Upper lobe of left lung (tissue), 6 donors: ENCODE data around the gene THSD7A. TPM values are rescaled to one million over a fixed set of nuclear protein-coding genes. Genes with fewer than 3 reads are reported as not detected.

ENCODE experiments used
- ATAC-seq, 2 donors: fragments of 200-7000 bp; cut with Tn5 transposase; one replicate each; pipeline ENCODE4 v1.9.1; 2022; ENCODE audit warnings: mild to moderate bottlenecking in 2 of 2, moderate library complexity in 2 of 2; ENCODE audit not compliant: low FRiP score in 2 of 2
- DNase-seq, 2 donors: peaks; one replicate each; pipeline ENCODE4 v3.0.0-alpha.2; 2019 to 2020
- H3K27ac ChIP-seq, 4 donors: fragments of 200-600 bp; sonication (generic); one replicate each; pipeline ENCODE4 v1.5.1; 2016 to 2019
- H3K27me3 ChIP-seq, 4 donors: fragments of 200-600 bp; sonication (generic); one replicate each; pipeline ENCODE4 v1.5.1; 2017 to 2019
- H3K36me3 ChIP-seq, 4 donors: fragments of 200-600 bp; sonication (generic); one replicate each; pipeline ENCODE4 v1.5.1; 2016 to 2019
- H3K4me1 ChIP-seq, 4 donors: fragments of 200-600 bp; sonication (generic); one replicate each; pipeline ENCODE4 v1.5.1; 2018 to 2019
- H3K4me3 ChIP-seq, 4 donors: fragments of 200-600 bp; sonication (generic); one replicate each; pipeline ENCODE4 v1.5.1; 2017 to 2019; ENCODE audit warnings: mild to moderate bottlenecking in 2 of 4, moderate library complexity in 1 of 4
- H3K9me3 ChIP-seq, 4 donors: fragments of 200-600 bp; sonication (generic); one replicate each; pipeline ENCODE4 v1.5.1; 2018 to 2019
- CTCF ChIP-seq, 6 experiments: fragments of 450-650 bp in 4 of 6; fragments of 200-600 bp in 2 of 6; sonication (generic) in 2 of 6; IDR thresholded peaks; one replicate each; pipeline ENCODE4 v1.5.1; 2016 to 2019; ENCODE audit warnings: antibody characterized with exemption in 6 of 6
- EP300 ChIP-seq, 4 donors: sonication (generic); formaldehyde crosslinking; IDR thresholded peaks; one replicate each; pipeline ENCODE4 v1.5.1; 2017; ENCODE audit warnings: antibody characterized with exemption in 4 of 4, control low read depth in 2 of 4
- POLR2A ChIP-seq, 4 donors: fragments of 450-650 bp; IDR thresholded peaks; one replicate each; pipeline ENCODE4 v1.5.1; 2016 to 2017; ENCODE audit warnings: antibody characterized with exemption in 4 of 4, mild to moderate bottlenecking in 2 of 4
- POLR2AphosphoS5 ChIP-seq, 2 donors: sonication (generic); formaldehyde crosslinking; IDR thresholded peaks; one replicate each; pipeline ENCODE4 v1.5.1; 2017; ENCODE audit warnings: antibody characterized with exemption in 2 of 2
- WGBS, 2 donors: methylation state at CpG; one replicate each; pipeline ENCODE4 v1.1.5; 2017 to 2018; 5-methylcytosine and 5-hydroxymethylcytosine counted together
- total RNA-seq, 6 donors: library from RNA; depleted of rRNA in 4 of 6; stranded (reverse); fragments of >200 nt in 4 of 6; gene quantifications; one replicate each; pipeline versions ENCODE4 v1.1.0 to v1.2.1, GENCODE V29; 2016 to 2021
- donor health status: DM: no; HTN: no; CAD: no; lungs with moderate emphysema.
- donor health status: DM: no; HTN: yes; CAD: no; lungs with severe emphysema.

The THSD7A gene
- total RNA-seq, 6 donors from 2014 or later = 5.1 to 15.7 (median 7.0) TPM

DNA sequence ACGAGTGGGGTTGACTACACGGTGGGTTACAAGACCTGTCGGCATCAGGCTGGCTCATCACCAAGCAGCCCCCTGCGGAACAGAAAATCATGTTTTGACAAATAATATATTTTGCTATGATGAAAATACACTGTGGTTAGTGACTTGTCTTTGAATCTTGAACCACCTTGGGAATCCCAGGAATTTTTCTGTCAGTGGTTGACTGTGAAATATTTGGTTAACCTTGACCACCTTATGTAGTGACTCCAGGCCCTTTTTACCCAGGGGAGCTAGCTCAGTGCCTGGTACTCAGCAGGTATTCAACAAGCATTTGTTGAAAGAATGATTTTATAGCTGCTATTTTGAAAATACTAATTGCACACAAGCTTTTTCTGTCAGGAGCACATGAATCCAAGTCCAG lies 452.4 kb downstream of the THSD7A start:
- DNase-seq = no peak
- TF ChIP-seq POLR2A (IDR thresholded peaks at IDR 0.05) (no peak), POLR2AphosphoS5 (IDR thresholded peaks at IDR 0.05) (no peak), CTCF (IDR thresholded peaks at IDR 0.05) (no peak), EP300 (IDR thresholded peaks at IDR 0.05) (no peak)
- no peak for ATAC-seq
- Histone ChIP-seq H3K9me3 (no peaks in the 10 kb centered on the region), H3K27ac (no peak overlapping the region), H3K4me3 (no peak overlapping the region), H3K4me1 (no peaks in the 10 kb centered on the region), H3K27me3 (no peaks in the 10 kb centered on the region), H3K36me3 (no peaks in the 10 kb centered on the region)
- 84 to 95% methylated on average over 4 of the region's 4 CpGs for WGBS, 2 donors

- ATAC-seq (no peak), DNase-seq (no peak)
- H3K9me3 ChIP-seq = no peaks in the 10 kb centered on the region
- H3K36me3 ChIP-seq = no peaks in the 10 kb centered on the region
- no peak overlapping the region for H3K4me3 ChIP-seq
- TF ChIP-seq CTCF (IDR thresholded peaks at IDR 0.05) = no peak
- no peak for TF ChIP-seq POLR2AphosphoS5 (IDR thresholded peaks at IDR 0.05)
- TF ChIP-seq POLR2A (IDR thresholded peaks at IDR 0.05) = no peak
- no peak for TF ChIP-seq EP300 (IDR thresholded peaks at IDR 0.05)
- 75 to 88% methylated on average over 2 of the region's 2 CpGs for WGBS, 2 donors
- H3K27ac ChIP-seq = no peak overlapping the region
- no peaks in the 10 kb centered on the region for H3K4me1 ChIP-seq
- H3K27me3 ChIP-seq = no peaks in the 10 kb centered on the region
These were observed 455.5 kb downstream of the THSD7A start for GRCh38 chr7:11376529-11376928.

DNA sequence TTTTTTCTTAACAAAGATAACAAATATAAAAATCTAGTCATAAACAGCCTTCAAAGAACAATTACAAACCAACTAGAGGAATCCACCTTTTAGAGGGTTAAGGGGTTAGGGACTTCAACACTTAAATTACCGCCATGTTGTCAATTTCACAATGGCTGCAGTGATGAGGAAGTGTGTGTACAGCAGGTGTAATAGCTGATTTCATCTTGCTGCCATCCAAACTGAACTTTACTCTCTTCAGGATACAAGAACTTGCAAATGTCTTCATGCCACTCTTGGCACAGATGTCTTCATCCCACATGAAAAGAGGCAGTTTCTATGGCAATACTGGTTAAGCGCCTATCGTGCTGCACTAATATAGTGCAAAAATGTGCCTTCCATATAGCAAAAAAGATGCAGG lies 457.4 kb downstream of the THSD7A start:
- Histone ChIP-seq H3K27ac (no peak overlapping the region), H3K4me1 (no peaks in the 10 kb centered on the region), H3K9me3 (no peaks in the 10 kb centered on the region), H3K36me3 (no peaks in the 10 kb centered on the region), H3K4me3 (no peak overlapping the region), H3K27me3 (no peaks in the 10 kb centered on the region)
- no peak for DNase-seq
- no peak for TF ChIP-seq CTCF (IDR thresholded peaks at IDR 0.05)
- TF ChIP-seq POLR2A (IDR thresholded peaks at IDR 0.05) = no peak
- no peak for TF ChIP-seq POLR2AphosphoS5 (IDR thresholded peaks at IDR 0.05)
- no peak for TF ChIP-seq EP300 (IDR thresholded peaks at IDR 0.05)
- ATAC-seq = no peak
- 86 to 87% methylated on average over 3 of the region's 3 CpGs for WGBS, 2 donors

- Histone ChIP-seq H3K27me3 (no peaks in the 10 kb centered on the region), H3K36me3 (no peaks in the 10 kb centered on the region), H3K9me3 (no peaks in the 10 kb centered on the region), H3K27ac (no peak overlapping the region), H3K4me1 (no peaks in the 10 kb centered on the region), H3K4me3 (no peak overlapping the region)
- DNase-seq (no peak), ATAC-seq (no peak)
- WGBS, 2 donors = 84% methylated on average over 2 of the region's 2 CpGs
- peak in 2 of 6 experiments; percentile 24 to 26 for TF ChIP-seq CTCF (IDR thresholded peaks at IDR 0.05)
- TF ChIP-seq POLR2A (IDR thresholded peaks at IDR 0.05) = no peak
- no peak for TF ChIP-seq EP300 (IDR thresholded peaks at IDR 0.05)
- TF ChIP-seq POLR2AphosphoS5 (IDR thresholded peaks at IDR 0.05) = no peak
These were observed 458.4 kb downstream of the THSD7A start for GRCh38 chr7:11373546-11374142.

DNA sequence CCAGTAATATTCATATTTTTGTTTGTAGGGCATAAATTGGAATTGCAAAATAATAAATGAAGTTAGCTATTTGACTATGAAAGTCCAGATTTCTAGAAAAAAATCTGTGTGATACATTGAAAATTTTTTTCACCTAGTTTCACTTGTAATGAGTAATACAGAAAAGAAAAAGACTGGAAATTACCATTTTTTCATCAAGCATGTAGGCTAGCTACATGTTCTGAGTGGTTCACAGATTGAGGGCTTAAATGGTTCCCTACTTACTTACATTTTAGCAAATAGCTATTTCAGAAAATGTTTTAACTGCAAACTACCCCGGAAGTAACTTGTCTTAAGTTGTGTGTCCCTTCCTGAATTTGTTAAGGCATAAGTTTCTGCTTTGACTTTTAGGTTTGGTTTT lies 462.3 kb downstream of the THSD7A start:
- no peak overlapping the region for H3K27ac ChIP-seq
- no peaks in the 10 kb centered on the region for H3K4me1 ChIP-seq
- no peaks in the 10 kb centered on the region for H3K27me3 ChIP-seq
- no peaks in the 10 kb centered on the region for H3K9me3 ChIP-seq
- no peak for DNase-seq
- H3K4me3 ChIP-seq = no peak overlapping the region
- TF ChIP-seq CTCF (IDR thresholded peaks at IDR 0.05) (no peak), EP300 (IDR thresholded peaks at IDR 0.05) (no peak), POLR2A (IDR thresholded peaks at IDR 0.05) (no peak)
- no peaks in the 10 kb centered on the region for H3K36me3 ChIP-seq
- 93 to 100% methylated on average over 1 of the region's 1 CpG for WGBS, 2 donors
- no peak for ATAC-seq
